HG03045 (cell line): Measurements from ENCODE around the gene SCARF1.

ENCODE experiments used
- ATAC-seq: cut with Tn5 transposase; IDR thresholded peaks from one replicate; pipeline ENCODE4 v1.9.1; 2021; ENCODE audit warnings: mild to moderate bottlenecking, moderate library complexity; ENCODE audit not compliant: unreplicated experiment

Gene SCARF1

DNA sequence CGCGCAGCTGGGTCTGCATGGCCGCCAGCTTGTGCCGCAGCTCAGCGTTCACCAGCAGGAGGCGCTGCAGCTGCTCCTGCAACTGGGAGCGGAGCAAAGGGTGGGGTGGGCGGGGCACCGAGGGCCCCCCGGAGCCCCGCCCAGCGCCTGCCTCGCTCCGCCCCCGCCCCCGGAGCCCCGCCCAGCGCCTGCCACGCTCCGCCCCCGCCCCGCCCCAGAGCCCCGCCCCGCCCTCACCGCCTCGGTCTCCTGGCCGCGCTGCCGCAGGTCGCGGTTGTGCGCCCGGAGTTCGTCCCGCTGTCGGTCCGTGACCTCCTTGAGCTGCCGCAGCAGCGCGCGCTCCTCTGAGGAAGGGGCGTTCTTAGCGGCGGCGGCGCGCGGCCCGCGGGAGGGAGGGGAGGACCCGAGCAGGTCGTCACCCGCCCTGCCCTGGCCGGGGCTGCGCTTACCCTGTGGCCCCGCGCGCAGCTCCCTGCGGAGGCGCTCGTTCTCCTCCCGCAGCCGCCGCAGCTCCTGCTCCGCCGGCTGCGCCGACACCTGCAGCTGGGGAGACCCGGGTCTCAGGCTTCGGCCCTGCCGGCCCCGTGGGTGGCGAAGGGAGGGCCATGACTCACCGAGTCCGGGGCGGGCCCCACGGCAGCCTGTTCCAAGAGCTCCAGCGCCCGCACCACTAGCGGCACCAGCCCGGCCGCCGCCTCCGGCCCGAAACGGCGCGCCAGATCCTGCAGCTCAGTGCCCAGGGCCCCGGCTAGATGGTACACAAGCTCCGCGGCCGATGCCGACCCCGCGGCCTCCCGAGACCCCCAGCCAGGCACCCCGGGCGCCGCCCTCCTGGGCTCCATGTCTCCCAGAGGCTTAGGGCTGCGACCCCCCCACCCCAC is 3.7 kb upstream of the SCARF1 start:
- ATAC-seq = peak; percentile 62

DNA sequence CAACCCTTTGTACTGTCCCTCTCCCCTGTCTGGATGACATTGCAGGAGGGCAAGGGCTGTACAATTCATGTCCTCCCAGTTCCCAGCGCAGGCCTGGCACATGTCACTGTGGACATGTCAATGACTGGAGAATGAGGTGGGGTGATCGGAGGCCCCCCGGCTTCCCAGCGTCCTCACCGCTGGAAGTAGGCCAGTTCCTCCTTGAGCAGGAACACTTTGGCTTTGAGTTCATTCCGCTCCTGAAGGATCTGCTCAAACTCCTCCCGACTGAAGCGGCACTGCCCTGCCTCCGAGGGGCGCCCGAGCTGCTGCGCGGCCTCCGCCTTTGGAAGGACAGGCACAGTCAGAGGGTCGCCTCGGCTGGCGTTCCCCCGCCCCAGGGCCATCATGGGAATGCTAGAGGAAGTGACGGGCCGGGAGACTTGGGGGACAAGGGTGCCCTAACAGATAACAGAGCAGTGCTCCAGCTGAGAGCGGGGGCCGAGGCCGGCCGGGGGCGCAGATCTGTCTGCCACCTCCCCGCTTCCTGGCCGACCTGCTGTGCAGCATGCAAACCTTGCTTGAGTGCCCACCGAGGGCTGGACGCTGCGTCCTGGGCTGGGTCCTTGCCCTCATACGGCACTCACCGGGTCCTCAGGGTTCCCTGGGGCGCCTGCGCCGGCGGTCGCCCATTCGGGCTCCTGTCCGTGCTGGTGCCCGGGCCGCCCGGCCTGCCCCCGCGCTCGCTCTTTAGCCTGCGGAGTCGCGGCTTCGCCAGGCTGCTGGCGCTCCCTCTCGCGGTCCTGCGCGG is 2.8 kb upstream of the SCARF1 start:
- no peak for ATAC-seq

DNA sequence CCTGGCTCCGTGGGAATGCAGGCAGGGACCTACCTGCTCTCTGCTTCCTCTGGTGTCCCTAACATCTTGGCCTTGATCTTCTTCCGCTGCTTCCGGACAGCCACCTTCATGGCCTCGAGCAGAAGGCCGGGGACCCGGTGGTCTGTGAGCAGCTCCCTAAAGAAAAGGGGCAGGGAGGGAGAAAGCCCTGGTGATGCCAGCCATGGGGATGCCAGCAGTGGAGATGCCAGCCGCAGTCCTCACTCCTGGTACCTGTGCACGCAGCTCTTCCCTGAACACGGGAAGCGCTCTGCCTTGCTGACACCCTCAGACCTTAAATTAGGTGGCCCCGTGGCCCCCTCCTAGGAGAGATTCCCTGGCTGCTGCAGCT is 2.3 kb upstream of the SCARF1 start:
- no peak for ATAC-seq

DNA sequence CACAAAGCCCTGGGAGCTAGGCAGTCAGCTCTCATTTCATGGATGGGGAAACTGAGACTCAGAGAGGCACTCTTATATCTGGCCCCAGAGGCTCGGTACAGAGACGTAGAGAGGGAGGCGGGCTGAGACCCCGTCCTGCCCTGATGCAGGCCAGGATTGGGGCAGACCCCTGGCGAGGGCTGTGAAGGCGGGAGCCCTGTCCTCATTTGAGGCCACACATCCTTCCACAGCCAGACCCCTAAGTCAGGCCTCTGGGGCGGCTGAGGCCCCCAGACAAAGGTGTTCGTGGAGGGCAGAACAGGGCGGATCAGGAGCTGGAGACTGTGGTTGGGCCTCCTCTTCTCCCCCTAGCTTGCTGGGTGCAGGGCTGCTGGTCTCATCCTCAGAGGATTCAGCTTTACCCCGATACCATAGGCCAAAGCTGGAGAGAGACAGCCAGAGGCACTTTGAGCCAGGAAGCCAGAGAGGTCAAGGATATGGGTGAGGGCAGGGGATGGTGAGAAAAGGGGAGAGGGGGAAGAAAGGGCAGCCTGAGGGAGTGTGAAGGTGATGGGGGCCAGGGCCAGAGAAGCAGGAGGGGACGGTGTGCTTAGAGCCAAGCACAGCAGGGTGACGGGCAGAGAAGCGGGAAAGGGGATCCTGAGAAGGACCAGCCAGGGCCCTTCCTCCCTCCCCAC is 805 bp upstream of the SCARF1 start:
- no peak for ATAC-seq

DNA sequence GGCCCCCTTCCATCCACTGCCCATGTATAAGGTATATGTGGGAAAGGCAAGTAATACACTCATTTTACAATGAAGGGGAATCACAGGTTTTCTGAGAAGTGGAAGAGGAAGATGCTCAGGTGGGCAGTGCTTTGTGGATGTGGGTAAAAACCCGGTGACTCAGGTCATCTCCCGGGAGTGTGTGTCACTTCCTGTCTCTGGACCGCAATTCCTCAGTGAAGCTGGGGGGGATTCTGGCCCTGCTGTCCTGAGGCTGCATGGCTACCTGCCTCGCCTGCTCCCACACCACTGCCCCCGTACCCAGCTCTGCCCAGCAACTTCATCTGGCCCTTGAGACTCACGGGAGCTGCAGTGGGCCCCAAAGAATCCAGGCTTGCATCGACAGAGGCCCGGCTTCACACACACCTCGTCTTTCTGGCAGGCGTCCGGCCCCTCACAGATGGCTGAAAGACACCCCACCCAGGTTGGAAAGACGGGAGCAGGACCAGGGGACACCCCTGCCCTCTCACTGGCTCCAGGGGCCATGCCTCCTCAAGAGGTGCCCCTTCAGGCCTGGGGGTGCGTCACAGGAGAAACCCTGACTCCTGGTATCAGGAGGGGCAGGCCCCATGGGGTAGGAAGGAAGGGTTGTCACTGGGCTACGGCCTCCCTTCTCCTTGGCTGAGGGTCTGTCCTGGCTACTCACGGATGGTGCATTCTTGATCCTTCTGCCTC is 882 bp downstream of the SCARF1 start:
- ATAC-seq = no peak

DNA sequence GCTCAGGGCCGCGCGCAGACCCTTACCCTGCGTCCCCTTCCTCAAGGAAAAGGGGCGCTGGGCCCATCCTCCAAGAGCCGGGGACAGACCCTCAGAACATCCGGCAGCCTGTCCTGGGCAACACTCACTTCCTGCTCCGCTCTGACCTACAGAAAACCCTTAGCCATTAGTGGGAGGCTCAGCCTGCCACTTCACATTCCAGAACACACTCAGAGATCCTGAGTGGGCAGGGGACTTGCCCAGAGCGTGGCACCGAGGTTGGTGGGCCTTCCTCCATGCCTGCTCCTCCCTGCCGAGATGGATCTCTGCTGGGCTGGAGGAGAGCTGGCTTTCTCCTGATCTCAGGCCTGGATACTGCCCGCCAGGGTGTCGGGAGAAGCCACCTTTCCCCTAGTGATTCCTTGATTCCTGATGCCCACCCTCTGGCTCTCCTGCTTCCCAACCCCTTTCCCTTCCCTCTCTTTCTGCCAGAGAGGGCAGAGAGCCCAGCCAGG is 1.5 kb downstream of the SCARF1 start:
- no peak for ATAC-seq

DNA sequence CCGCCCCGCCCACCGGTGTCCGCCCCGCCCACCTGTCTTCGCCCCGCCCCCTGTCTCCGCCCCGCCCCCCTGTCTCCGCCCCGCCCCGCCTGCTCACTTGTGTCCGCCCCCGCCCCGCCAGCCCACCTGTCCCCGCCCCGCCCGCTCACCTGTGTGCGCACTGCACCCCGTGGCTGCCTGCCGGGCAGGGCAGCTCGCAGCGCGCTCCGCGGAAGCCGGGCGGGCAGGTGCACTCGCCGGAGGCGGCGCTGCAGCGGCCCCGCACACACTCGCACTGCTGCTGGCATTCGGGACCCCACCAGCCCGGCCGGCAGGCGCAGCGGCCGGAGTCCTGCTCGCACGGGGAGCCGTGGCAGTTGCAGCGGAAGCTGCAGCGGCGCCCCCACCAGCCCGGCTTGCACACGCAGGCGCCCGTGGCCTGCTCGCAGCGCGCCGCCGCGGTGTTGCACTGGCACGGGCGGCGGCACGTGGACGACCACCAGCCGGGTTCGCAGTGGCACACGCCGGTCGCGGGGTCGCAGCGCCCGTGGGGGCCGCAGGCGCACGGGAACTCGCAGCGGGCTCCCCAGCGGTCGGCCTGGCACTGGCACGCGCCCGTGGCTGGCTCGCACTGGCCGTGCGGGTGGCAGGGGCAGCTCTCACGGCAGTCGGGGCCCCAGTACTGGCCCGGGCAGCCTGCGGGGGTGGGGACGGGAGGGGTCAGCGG is 2.1 kb downstream of the SCARF1 start:
- no peak for ATAC-seq

DNA sequence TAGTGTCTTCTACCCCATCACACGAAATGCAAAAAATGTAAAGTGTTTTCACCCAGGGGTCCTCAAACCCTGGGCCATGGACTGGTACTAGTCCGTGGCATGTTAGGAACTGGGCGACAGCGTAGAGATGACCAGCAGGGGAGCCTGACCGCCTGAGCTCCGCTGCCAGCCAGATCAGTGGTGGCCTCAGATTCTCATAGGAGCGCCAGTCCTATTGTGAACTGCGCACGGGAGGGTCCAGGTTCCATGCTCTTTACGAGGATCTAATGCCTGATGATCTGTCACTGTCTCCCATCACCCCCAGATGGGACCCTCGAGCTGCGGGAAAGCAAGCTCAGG is 4.5 kb downstream of the SCARF1 start:
- no peak for ATAC-seq

DNA sequence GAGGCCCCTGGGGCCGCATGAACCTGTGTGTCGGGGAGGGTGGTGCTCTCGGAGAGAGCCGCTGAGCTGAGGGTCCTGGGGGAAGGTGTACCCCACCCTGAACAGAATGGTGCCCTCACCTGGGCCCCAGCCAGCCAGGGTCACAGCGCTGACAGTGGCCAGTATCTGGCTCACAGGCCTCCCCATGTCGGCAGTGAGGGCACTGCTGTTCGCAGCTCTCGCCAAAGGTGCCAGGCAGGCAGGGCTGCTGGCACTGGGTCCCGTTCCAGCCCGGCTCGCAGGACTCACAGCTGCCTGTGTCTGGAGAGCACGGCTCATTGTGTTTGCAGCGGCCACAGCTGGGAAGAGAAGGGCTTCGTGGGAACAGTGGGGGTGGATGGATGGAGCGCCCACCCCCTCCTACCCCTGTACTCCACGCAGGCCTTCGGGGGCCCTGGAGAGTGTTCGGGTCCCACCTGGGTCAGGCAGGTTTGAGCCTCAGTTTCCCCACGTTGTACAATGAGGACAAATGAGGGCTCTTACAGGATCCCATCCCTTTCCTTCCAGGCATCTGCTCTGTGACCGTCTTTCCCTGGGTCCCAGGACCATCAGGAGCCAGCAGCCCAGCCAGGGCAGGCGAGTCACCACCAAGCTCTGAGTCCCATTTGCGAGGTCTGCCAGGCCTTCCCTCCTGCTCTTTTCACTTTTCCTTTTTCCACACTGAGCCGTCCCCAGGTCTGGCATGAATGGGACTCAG is 5.0 kb downstream of the SCARF1 start:
- ATAC-seq = no peak

DNA sequence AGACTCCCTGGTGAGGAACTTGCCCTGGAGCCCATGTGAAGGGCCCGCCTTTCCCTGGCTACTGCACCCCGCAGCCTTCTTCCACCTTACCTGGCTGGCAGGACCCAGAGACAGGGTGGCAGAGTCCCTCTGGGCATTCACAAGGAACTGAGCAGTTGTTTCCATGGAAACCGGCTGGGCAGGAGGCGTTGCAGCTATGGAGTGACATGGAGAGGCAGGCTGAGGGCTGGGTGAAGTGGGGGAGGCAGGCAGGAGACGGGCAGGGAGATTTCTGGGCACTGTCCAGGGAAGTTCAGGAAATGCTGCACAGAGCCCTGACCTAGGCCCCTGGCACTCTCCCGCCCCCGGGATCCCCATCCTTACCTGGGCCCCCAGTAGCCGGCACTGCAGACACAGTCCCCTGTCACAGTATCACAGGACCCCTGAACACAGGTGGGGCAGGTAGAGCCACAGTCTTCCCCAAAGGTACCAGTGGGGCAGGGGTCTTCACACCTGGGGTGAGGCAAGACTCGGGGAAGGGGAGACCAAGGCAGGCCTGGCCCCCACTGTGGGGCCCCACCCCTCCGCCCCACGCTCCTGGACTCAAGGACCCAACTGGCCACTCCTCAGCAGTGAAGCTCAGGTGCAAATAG is 5.9 kb downstream of the SCARF1 start:
- no peak for ATAC-seq

DNA sequence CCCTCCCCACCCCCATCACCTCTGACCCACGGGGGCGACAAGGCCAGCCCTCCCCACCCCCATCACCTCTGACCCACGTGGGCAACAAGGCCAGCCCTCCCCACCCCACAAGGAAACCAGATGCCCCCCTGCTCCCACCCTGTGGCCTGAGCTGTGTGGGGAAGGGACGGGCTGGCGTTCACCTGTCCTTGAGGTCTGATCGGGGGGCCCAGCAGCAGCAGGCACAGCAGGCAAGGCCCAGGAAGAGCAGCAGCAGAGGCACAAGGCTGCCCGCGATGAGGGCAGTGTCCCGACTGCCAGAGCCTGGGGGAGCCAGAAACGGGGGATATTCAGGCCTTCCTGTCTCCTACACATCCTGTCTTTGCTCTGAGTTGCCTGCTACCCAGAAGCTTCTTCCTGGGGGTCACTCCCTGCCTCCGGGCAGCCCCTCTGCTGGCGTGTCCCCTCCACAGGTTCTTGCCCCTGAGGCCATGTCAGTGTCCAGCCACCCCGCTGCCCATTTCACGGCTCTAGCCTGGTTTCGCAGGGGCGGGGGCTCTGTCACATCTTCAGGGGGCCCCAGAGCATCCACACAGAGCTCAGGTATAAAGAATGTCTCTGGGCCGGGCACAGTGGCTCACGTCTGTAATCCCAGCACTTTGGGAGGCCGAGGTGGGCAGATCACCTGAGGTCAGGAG is 6.8 kb downstream of the SCARF1 start:
- ATAC-seq = no peak

DNA sequence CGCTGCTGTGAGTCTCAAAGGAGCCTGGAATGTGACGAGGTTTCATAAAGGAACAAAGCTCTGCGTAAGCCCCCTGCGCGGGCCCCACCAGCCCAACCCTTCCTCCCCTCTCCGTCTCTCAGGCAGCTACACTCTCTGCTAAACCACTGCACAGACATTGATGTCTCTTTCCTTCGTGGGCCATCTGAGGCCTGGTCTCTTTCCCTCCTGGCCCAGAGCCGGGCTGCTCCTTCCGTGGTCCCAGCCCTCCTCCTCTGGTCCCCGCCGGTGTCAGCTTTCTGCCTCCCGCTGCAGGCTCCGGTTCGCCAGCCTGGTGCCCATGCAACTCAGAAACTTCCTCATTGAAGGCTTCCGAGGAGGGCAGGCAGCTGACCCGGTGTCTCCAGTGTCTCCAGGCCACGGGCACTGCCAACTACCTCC is 7.4 kb downstream of the SCARF1 start:
- no peak for ATAC-seq

DNA sequence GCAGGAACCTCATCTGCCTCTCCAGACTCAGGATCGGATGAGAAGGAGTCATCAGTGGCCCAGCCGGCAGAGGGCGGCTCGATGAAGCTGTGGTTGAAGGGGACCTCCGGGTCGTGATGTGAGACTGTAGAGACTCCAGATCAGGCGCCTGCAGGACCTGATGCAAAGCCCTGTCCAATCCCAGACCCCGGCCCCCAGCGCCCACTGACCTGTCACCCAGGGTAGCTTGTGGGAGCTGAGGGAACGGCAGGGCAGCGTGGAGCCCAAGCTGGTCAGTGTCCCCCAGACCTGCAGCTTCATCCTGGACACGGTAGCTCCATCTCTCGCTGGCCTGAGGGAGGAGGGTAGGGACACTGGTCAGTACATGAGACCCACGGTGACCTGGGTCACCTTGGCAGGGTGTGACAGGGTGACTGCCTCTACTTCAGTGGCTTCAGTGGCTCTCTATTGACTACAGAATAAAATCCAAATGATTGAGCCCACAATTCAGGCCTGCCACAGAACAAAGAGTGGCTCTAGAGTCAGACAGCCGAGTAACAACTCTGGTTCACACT is 8.7 kb downstream of the SCARF1 start:
- no peak for ATAC-seq

DNA sequence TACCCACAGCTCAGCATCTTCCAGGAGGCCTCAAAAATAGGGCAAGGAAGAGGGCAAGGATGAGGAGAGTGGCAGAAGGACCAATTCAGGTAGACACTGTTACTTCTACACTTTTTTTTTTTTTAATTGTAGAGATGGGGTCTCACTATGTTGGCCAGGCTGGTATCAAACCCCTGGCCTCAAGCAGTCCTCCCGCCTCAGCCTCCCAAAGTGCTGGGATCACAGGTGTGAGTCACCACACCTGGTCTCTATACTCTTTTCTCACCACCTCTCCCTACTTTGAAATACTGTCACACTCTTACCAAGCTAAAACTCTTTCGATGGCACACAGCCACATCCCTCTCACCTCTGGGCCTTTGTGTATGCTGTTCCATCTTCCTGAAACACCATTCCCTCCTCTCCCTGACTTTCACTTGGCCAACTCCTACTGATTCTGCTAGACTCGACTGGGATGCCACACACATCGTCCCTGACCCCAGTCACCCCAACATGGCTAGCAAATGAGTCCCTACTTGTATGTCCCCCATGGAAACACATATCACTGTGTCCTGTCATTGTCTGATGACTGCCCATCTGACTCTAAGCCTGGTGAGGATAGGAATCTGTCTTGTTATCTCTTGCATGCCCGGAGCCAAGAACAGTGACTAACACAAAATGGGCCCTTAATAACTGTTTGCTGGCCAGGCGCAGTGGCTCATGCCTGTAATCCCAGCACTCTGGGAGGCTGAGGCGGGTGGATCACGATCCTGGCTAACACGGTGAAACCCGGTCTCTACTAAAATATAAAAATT is 9.7 kb downstream of the SCARF1 start:
- no peak for ATAC-seq

DNA sequence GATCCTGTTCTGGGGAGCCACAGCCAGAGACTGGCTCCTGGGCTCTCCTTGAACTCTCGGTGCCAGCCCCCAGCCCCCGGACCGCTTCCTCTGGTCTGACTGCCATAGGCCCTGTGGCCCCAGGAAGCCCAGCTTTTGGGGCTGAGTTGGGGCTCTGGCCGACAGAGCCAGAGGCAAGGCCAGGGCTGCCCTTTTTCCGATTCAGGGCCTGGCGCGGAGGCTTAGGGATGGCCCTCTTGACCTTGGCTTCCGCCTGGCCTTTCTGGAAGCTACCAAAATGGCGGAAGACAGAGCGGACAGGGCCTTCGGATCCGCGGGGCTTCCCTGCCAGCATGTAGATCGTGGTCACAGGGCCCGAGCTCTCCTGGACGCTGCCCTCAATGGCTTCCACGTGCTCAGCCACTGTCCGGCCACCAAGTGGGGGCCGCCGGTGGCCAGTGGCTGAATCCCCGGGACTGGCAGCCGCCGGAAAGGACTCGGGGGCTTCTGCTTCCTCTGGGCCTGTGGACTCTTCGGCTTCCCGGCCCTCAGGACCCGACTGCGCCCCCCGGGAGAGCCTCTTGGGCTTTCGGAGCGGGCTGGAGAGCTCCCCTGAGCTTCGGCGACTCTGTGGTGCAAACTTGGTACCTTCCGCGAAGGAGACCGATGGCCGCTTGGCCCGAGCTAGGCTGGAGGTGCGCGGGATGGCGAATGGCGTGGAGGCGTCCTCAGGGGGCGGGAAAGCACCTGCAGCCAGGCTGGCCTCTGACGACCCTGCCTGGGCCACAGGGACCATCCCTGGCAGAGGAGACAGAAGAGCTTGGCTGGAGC is 10.5 kb downstream of the SCARF1 start:
- no peak for ATAC-seq

DNA sequence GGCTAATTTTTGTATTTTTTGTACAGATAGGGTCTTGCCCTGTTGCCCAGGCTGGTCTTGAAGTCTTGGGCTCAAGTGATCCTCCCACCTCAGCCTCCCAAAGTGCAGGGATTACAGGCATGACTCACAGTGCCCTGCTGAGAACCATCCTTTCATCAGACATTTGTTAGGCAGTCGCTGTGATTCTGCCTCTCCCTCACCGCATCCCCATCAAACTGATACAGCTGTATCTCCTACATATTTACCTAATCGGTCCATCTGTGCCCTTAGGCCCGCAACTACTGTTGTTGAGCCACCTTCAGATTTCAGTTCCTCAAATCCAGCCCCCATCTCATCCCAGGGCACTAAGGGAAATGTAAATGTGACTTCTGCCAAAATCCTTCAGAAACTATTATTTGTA is 14.9 kb downstream of the SCARF1 start:
- ATAC-seq = no peak
